D721Med (cell line): Measurements from ENCODE around the gene FAM131A.

Experiments
- DNase-seq: peaks from one replicate; pipeline ENCODE4 v3.0.0; 2011; ENCODE audit warnings: low spot score; ENCODE audit not compliant: insufficient read length
- FAIRE-seq: peaks from 2 replicates; lab custom pipeline; 2011; peaks lifted over from hg19 to GRCh38; lab: Jason Lieb, UNC
- CTCF ChIP-seq: IDR thresholded peaks from 2 replicates; pipeline ENCODE4 v1.5.1; 2012; ENCODE audit warnings: mild to moderate bottlenecking, control low read depth; ENCODE audit not compliant: insufficient read depth; ENCODE audit errors: missing control alignments

FAM131A gene

GRCh38 chr3:184373422-184373821 lies 36.0 kb downstream of the FAM131A start:
- FAIRE-seq (no peak), DNase-seq (no peak)
- no peak for TF ChIP-seq CTCF

DNA sequence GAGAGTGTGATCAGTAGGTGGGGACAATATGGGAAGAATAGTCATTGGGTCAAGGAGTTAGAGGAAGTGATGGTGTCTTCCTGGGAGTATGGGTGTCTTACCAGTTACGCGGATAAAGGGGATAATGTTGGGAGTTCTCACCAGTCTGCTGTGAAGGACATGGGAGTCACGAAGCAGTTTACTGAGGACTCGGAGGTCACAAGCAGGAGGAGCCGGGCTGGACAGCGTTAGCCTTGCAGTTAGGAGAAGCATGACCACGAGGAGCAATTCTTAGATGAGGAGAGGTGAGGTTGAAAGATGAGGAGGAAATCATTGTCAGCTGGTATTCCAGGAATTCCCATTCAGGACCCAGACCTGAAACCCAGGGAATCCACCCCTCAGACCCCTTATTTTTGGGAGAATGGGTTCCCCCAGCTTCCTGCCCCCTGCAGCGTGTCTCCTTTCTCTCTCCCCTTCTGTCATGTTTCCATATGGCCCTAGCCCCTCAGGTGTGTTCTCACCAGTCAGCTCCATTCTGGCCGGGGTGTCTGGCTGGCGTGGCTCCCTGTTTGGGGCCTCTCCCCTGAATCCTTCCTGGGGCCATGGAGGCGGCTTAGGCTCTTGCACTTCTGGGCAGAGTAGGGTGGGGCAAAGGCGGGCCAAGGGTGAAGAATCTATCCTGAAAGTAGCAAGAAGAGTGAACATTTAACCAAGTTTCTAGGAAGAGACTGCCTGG lies 38.5 kb downstream of the FAM131A start:
- no peak for FAIRE-seq
- TF ChIP-seq CTCF = no peak
- no peak for DNase-seq

DNA sequence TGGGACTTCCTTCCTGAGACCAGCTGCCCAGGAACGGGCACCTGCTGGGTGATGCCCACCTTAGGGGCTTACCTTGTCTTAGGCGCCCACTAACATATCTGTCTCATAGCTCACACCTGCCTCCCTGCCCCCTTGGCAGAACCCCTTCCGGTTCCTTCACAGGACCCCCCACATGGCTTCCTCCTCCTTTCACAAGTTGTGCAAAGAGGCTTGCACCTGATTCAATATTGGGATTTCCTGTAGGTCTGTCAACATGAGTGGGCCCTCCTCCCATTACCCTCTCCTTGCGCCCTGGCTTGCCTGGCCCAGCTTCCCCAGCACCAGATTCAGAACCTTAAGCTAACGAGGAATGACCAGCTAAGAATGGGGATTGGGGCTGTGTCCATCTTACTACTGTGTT lies 40.0 kb downstream of the FAM131A start:
- FAIRE-seq (no peak), DNase-seq (no peak)
- no peak for TF ChIP-seq CTCF

DNA sequence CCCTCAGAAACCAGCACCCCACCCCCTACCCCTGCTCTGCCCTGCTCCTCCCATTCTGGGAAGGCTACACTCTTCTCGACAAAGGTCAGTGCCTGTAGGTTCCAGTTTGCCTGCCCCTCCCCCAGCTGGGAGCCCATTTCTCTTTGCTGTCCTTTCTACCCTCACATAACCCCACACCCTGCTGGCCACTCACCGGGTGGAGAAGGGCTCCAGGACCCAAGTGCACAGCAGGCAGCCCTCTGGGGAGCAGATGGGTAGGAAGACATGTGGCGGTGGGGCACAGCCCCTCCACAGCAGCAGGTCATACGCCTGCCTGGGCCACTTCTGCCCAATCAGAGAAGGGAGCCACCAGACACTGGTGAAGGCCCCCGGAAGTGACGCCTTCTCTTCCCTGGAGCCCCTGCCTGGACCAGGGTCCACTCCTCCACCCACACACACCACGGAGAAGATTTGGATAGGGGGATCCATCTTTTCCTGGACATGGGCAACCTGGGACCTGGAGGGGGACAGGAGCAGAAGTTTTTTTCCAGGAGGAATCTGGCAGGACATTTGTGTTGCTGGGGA lies 40.6 kb downstream of the FAM131A start, which contains the start of gene THPO:
Gene THPO, minus strand, starts transcription at position 326 of the 564 bp plus-strand sequence. CDS start 1,948 bp downstream, outside the sequence.
- no peak for TF ChIP-seq CTCF
- FAIRE-seq (no peak), DNase-seq (no peak)

GRCh38 chr3:184378651-184379357 lies 41.4 kb downstream of the FAM131A start:
- TF ChIP-seq CTCF = no peak
- DNase-seq (no peak), FAIRE-seq (no peak)

- no peak for TF ChIP-seq CTCF
- FAIRE-seq (no peak), DNase-seq (no peak)
Observed at GRCh38 chr3:184379358-184380184, 42.2 kb downstream of the FAM131A start, which contains the start of gene CHRD. CHRD (plus strand) TSS chr3:184380054; CDS start chr3:184380319, 265 bp downstream.
